ENCODE measurements around the gene CATSPER1.

DNA sequence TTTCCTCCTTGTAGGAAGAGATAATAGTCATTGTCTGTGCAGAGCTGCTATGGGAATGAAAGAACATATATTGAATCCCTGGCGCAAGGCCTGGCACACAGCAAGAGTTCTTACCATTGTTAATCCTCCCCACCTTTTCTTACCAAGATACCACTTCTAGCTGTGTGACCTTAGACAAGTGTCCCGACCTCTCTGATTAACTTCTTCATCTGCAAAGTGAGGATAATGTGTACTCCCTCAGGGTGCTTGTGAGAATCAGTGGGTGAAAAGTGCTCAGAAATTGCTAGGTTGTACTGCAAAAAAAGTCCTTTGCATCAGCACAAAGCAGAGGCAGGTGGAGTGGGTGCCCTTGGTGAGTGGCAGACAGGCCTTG is 18.2 kb downstream of the CATSPER1 start:
- TF ChIP-seq, protein P1, sequence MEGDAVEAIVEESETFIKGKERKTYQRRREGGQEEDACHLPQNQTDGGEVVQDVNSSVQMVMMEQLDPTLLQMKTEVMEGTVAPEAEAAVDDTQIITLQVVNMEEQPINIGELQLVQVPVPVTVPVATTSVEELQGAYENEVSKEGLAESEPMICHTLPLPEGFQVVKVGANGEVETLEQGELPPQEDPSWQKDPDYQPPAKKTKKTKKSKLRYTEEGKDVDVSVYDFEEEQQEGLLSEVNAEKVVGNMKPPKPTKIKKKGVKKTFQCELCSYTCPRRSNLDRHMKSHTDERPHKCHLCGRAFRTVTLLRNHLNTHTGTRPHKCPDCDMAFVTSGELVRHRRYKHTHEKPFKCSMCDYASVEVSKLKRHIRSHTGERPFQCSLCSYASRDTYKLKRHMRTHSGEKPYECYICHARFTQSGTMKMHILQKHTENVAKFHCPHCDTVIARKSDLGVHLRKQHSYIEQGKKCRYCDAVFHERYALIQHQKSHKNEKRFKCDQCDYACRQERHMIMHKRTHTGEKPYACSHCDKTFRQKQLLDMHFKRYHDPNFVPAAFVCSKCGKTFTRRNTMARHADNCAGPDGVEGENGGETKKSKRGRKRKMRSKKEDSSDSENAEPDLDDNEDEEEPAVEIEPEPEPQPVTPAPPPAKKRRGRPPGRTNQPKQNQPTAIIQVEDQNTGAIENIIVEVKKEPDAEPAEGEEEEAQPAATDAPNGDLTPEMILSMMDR (IDR thresholded peaks at IDR 0.05; ENCODE audit: borderline replicate concordance, extremely low read depth, low read length, poor library complexity, severe bottlenecking), result no peak
- TF ChIP-seq EZH2 (IDR thresholded peaks at IDR 0.05; ENCODE audit: borderline replicate concordance, low read depth, low read length, severe bottlenecking), result no peak

All from DND-41 (cell line).